WI38 (cell line): ENCODE data around the gene SENP5.

ENCODE experiments used
- H3K4me3 ChIP-seq: 2 replicates; pipeline ENCODE4 v1.5.1; 2011; ENCODE audit warnings: low read depth, mild to moderate bottlenecking, control low read depth, low read length
- CTCF ChIP-seq: IDR thresholded peaks from 2 replicates; pipeline ENCODE4 v1.5.1; 2012; ENCODE audit warnings: low read depth, mild to moderate bottlenecking, control low read depth, low read length

SENP5 gene

GRCh38 chr3:196948442-196949284 is 80.9 kb downstream of the SENP5 start:
- TF ChIP-seq CTCF, result no peak
- H3K4me3 ChIP-seq, result no peak overlapping the region

- no peak for TF ChIP-seq CTCF
- no peak overlapping the region for H3K4me3 ChIP-seq
Measured at GRCh38 chr3:196949285-196949619, 81.5 kb downstream of the SENP5 start.

- no peak overlapping the region for H3K4me3 ChIP-seq
- TF ChIP-seq CTCF, result no peak
Measured at GRCh38 chr3:196949750-196950149, 82.0 kb downstream of the SENP5 start.

- H3K4me3 ChIP-seq, result no peak overlapping the region
- TF ChIP-seq CTCF, result no peak
Measured at GRCh38 chr3:196951371-196951770, 83.7 kb downstream of the SENP5 start.

- H3K4me3 ChIP-seq, result no peak overlapping the region
- no peak for TF ChIP-seq CTCF
Measured at GRCh38 chr3:196954832-196955231, 87.1 kb downstream of the SENP5 start.

GRCh38 chr3:196962108-196962929 is 94.6 kb downstream of the SENP5 start:
- TF ChIP-seq CTCF, result no peak
- no peak overlapping the region for H3K4me3 ChIP-seq

- no peak overlapping the region for H3K4me3 ChIP-seq
- TF ChIP-seq CTCF, result no peak
Measured at GRCh38 chr3:196962930-196963630, 95.4 kb downstream of the SENP5 start.
